CD4-positive, alpha-beta T cell (primary cell): ENCODE measurements around the gene ACD. TPM values are rescaled to one million over a fixed set of nuclear protein-coding genes. Genes with fewer than 3 reads are reported as not detected.

Source experiments
- ATAC-seq: fragments of 200-7000 bp; cut with Tn5 transposase; one replicate; pipeline ENCODE4 v1.10.0; 2022; ENCODE audit warnings: mild to moderate bottlenecking; ENCODE audit not compliant: poor library complexity
- CTCF ChIA-PET: fragments of 350-600 bp; sonication (Branson Sonifier 250); formaldehyde crosslinking; loops from one replicate; lab custom pipeline; 2021; ENCODE audit warnings: antibody characterized with exemption, inconsistent platforms; lab: Charles Lee
- POLR2A ChIA-PET: fragments of 350-600 bp; sonication (Branson Sonifier 250); formaldehyde crosslinking; loops from one replicate; lab custom pipeline; 2021; ENCODE audit warnings: antibody characterized with exemption, inconsistent platforms; lab: Charles Lee
- DNase-seq, 14 experiments: peaks; one replicate each; pipeline ENCODE4 v3.0.0-alpha.2; 2013 to 2020; ENCODE audit warnings: mixed read lengths in 2 of 14
- H3K27ac ChIP-seq, 2 donors: one replicate each; pipeline versions ENCODE4 v1.5.1 to v1.7.0; 2013; ENCODE audit warnings: low read length in 2 of 2, low read depth in 1 of 2, mild to moderate bottlenecking in 1 of 2
- H3K27me3 ChIP-seq, 2 experiments: 1 replicate in 1 of 2; 2 replicates in 1 of 2; pipeline versions ENCODE4 v1.6.1 to v1.7.0; 2013; ENCODE audit warnings: low read length in 2 of 2, control low read depth in 1 of 2, mild to moderate bottlenecking in 1 of 2, moderate library complexity in 1 of 2; ENCODE audit not compliant: insufficient read depth in 2 of 2, control insufficient read depth in 1 of 2
- H3K36me3 ChIP-seq: one replicate; pipeline ENCODE4 v1.6.1; 2013; ENCODE audit warnings: low read length, control low read depth; ENCODE audit not compliant: insufficient read depth
- H3K4me1 ChIP-seq: one replicate; pipeline ENCODE4 v1.6.1; 2013; ENCODE audit warnings: low read length, control low read depth; ENCODE audit not compliant: insufficient read depth
- H3K4me3 ChIP-seq: one replicate; pipeline ENCODE4 v1.5.1; 2013; ENCODE audit warnings: mild to moderate bottlenecking, low read length, moderate library complexity
- H3K9me3 ChIP-seq, 2 experiments: 1 replicate in 1 of 2; 2 replicates in 1 of 2; pipeline versions ENCODE4 v1.6.1 to v1.7.0; 2013; ENCODE audit warnings: low read length in 2 of 2, mild to moderate bottlenecking in 2 of 2, control low read depth in 1 of 2, moderate library complexity in 1 of 2; ENCODE audit not compliant: control insufficient read depth in 1 of 2, insufficient read depth in 1 of 2
- H3K27ac Mint-ChIP-seq: one replicate; pipeline ENCODE4 v1.8.0; 2020; ENCODE audit warnings: mixed read lengths
- H3K27me3 Mint-ChIP-seq: one replicate; pipeline ENCODE4 v1.8.0; 2021; ENCODE audit warnings: mixed read lengths
- H3K36me3 Mint-ChIP-seq: one replicate; pipeline ENCODE4 v1.8.0; 2021; ENCODE audit warnings: low read depth, mixed read lengths
- H3K4me1 Mint-ChIP-seq: one replicate; pipeline ENCODE4 v1.8.0; 2021; ENCODE audit warnings: low read depth, mixed read lengths
- H3K4me3 Mint-ChIP-seq: one replicate; pipeline ENCODE4 v1.8.0; 2020; ENCODE audit warnings: mild to moderate bottlenecking, mixed read lengths
- H3K9me3 Mint-ChIP-seq: one replicate; pipeline ENCODE4 v1.8.0; 2020; ENCODE audit warnings: mixed read lengths
- CTCF ChIP-seq: fragments of 200-600 bp; IDR thresholded peaks from one replicate; pipeline ENCODE4 v1.8.0; 2022; ENCODE audit warnings: antibody characterized with exemption, mild to moderate bottlenecking
- intact Hi-C, 2 experiments: fragments of 100-400 bp; cut with DNase I in 1 of 2; cut with micrococcal nuclease in 1 of 2; formaldehyde crosslinking; loops; one replicate each; pipeline versions ENCODE4 v1.15.1 to v1.9.0; 2023 to 2025; cut with DNase I, micrococcal nuclease
- total RNA-seq, 174 experiments: library from RNA in 2 of 174; stranded (reverse) in 2 of 174; gene quantifications; one replicate each; pipeline ENCODE4 v1.2.3 and lab custom pipeline; 2021 to 2026

The ACD gene
- total RNA-seq, 2 experiments from 2014 or later = 21.6 to 26.0 TPM

GRCh38 chr16:67663151-67663876 is 3.3 kb upstream of the ACD start:
- no peaks in the 10 kb centered on the region for H3K27me3 ChIP-seq
- no peak overlapping the region for H3K4me3 ChIP-seq
- Mint-ChIP-seq H3K9me3 (no peaks in the 10 kb centered on the region), H3K27me3 (no peaks in the 10 kb centered on the region), H3K4me1 (peaks cover 46% of the 10 kb centered on the region), H3K27ac (no peak overlapping the region), H3K4me3 (peak overlapping the region; percentile 62), H3K36me3 (peaks cover 14% of the 10 kb centered on the region)
- H3K9me3 ChIP-seq = no peaks in the 10 kb centered on the region
- DNase-seq (peak in 4 of 14 experiments; percentile 26 to 62 (median 46)), ATAC-seq (no peak)
- peaks cover 6% of the 10 kb centered on the region for H3K36me3 ChIP-seq
- POLR2A ChIA-PET = interaction anchor here (1.0 to 2.3 kb wide), 4 partner anchors 18 to 182 kb away, joined by 3 to 7 read pairs (median 5); partner anchors contain the start of genes ATP6V0D1 and CARMIL2
- intact Hi-C loops = loop anchor here in 1 of 2 experiments (5.0 kb wide), 1 partner anchor 144 kb away; the partner anchor contains the start of genes RANBP10 and TSNAXIP1
- H3K4me1 ChIP-seq = peaks cover 61% of the 10 kb centered on the region
- no peak for TF ChIP-seq CTCF
- H3K27ac ChIP-seq = no peak overlapping the region
- CTCF ChIA-PET = interaction anchor here (0.6 to 2.5 kb wide), 6 partner anchors 9 to 458 kb away, joined by 3 to 14 read pairs (median 4); partner anchors contain the start of genes ATP6V0D1 and CARMIL2

- POLR2A ChIA-PET = interaction anchor here (1.0 to 2.3 kb wide), 3 partner anchors 17 to 182 kb away, joined by 4 to 7 read pairs (median 6); partner anchors contain the start of genes ATP6V0D1 and CARMIL2
- Mint-ChIP-seq H3K36me3 (peaks cover 14% of the 10 kb centered on the region), H3K27ac (no peak overlapping the region), H3K9me3 (no peaks in the 10 kb centered on the region), H3K4me1 (peaks cover 41% of the 10 kb centered on the region), H3K27me3 (no peaks in the 10 kb centered on the region), H3K4me3 (peak overlapping the region; percentile 62)
- intact Hi-C loops = loop anchor here in 1 of 2 experiments (5.0 kb wide), 1 partner anchor 145 kb away; the partner anchor contains the start of genes RANBP10 and TSNAXIP1
- H3K27ac ChIP-seq = no peak overlapping the region
- ATAC-seq (no peak), DNase-seq (no peak)
- H3K9me3 ChIP-seq = no peaks in the 10 kb centered on the region
- peaks cover 12% of the 10 kb centered on the region for H3K36me3 ChIP-seq
- no peaks in the 10 kb centered on the region for H3K27me3 ChIP-seq
- H3K4me3 ChIP-seq = no peak overlapping the region
- CTCF ChIA-PET = interaction anchor here (1.6 to 4.0 kb wide), 3 partner anchors 17 to 141 kb away, joined by 4 to 26 read pairs (median 14); partner anchors contain the start of gene CARMIL2
- H3K4me1 ChIP-seq = peaks cover 57% of the 10 kb centered on the region
- TF ChIP-seq CTCF = no peak
These were observed 2.6 kb upstream of the ACD start for GRCh38 chr16:67662653-67663010.

- ChIA-PET CTCF (interaction anchor here (1.5 to 4.0 kb wide), 3 partner anchors 17 to 141 kb away, joined by 3 to 26 read pairs (median 4); partner anchors contain the start of genes CARMIL2 and CTCF), POLR2A (interaction anchor here (1.2 to 3.9 kb wide), 3 partner anchors 17 to 101 kb away, joined by 6 to 52 read pairs (median 7); partner anchors contain the start of genes CARMIL2 and CTCF)
- Mint-ChIP-seq H3K27me3 (no peaks in the 10 kb centered on the region), H3K9me3 (no peaks in the 10 kb centered on the region), H3K36me3 (peaks cover 14% of the 10 kb centered on the region), H3K27ac (peak overlapping the region; percentile 94), H3K4me1 (peaks cover 39% of the 10 kb centered on the region), H3K4me3 (peak overlapping the region; percentile 94)
- DNase-seq (peak in 1 of 14 experiments; percentile 50), ATAC-seq (no peak)
- H3K9me3 ChIP-seq = no peaks in the 10 kb centered on the region
- intact Hi-C loops = loop anchor here in 1 of 2 experiments (5.0 kb wide), 1 partner anchor 145 kb away; the partner anchor contains the start of genes RANBP10 and TSNAXIP1
- no peak overlapping the region for H3K27ac ChIP-seq
- H3K4me3 ChIP-seq = no peak overlapping the region
- H3K27me3 ChIP-seq = no peaks in the 10 kb centered on the region
- peaks cover 52% of the 10 kb centered on the region for H3K4me1 ChIP-seq
- H3K36me3 ChIP-seq = peaks cover 18% of the 10 kb centered on the region
- no peak for TF ChIP-seq CTCF
These were observed 2.0 kb upstream of the ACD start for GRCh38 chr16:67661886-67662652.
